H1 (cell line): ENCODE measurements around the gene CAPN15. TPM values are rescaled to one million over a fixed set of nuclear protein-coding genes. Genes with fewer than 3 reads are reported as not detected.

Experiments used
- CTCF ChIA-PET: fragments of 300-600 bp; sonication (Branson Sonifier 250); formaldehyde crosslinking; loops from one replicate; lab custom pipeline; 2021; ENCODE audit not compliant: partially characterized antibody; lab: Charles Lee
- POLR2A ChIA-PET: fragments of 300-600 bp; sonication (Branson Sonifier 250); formaldehyde crosslinking; loops from one replicate; lab custom pipeline; 2021; ENCODE audit warnings: inconsistent platforms; ENCODE audit not compliant: partially characterized antibody; lab: Charles Lee
- DNase-seq, 2 experiments: peaks; one replicate each; pipeline versions ENCODE4 v3.0.0 to v3.0.0-alpha.2; 2010 to 2022; ENCODE audit warnings: low spot score in 2 of 2, low read depth in 1 of 2, mixed read lengths in 1 of 2
- FAIRE-seq: peaks from 2 replicates; lab custom pipeline; 2011; peaks lifted over from hg19 to GRCh38; lab: Jason Lieb, UNC
- H2AFZ ChIP-seq: 2 replicates; pipeline ENCODE4 v1.8.1; 2012; ENCODE audit warnings: low read length, inconsistent platforms
- H2AK5ac ChIP-seq: 2 replicates; pipeline ENCODE4 v1.6.1; 2013; ENCODE audit warnings: low read depth, low read length
- H2BK120ac ChIP-seq: replicated peaks from 2 replicates; pipeline ENCODE3; 2013; ENCODE audit warnings: low read depth, low read length, inconsistent platforms
- H2BK12ac ChIP-seq: 2 replicates; pipeline ENCODE4 v1.6.1; 2013; ENCODE audit warnings: low read depth, low read length
- H2BK15ac ChIP-seq: 2 replicates; pipeline ENCODE4 v1.6.1; 2013; ENCODE audit warnings: low read length
- H2BK20ac ChIP-seq: 2 replicates; pipeline ENCODE4 v1.6.1; 2013; ENCODE audit warnings: low read length
- H2BK5ac ChIP-seq: 2 replicates; pipeline ENCODE4 v1.6.1; 2013; ENCODE audit warnings: low read depth, low read length
- H3K14ac ChIP-seq: 2 replicates; pipeline ENCODE4 v1.6.1; 2013; ENCODE audit warnings: inconsistent platforms; ENCODE audit not compliant: insufficient read length
- H3K18ac ChIP-seq: 2 replicates; pipeline ENCODE4 v1.6.1; 2013; ENCODE audit warnings: low read length; ENCODE audit errors: extremely low read depth
- H3K23ac ChIP-seq: 2 replicates; pipeline ENCODE4 v1.6.1; 2013; ENCODE audit warnings: inconsistent platforms; ENCODE audit not compliant: insufficient read length
- H3K23me2 ChIP-seq: 2 replicates; pipeline ENCODE4 v1.6.1; 2013; ENCODE audit warnings: low read depth, low read length
- H3K27ac ChIP-seq: 2 replicates; pipeline ENCODE4 v1.6.1; 2011; ENCODE audit warnings: low read depth, low read length, inconsistent platforms
- H3K27me3 ChIP-seq, 4 experiments: replicated peaks in 1 of 4; 1 replicate in 1 of 4; 2 replicates in 3 of 4; pipeline versions ENCODE4 v1.6.1 to v1.8.1; 2011 to 2013; ENCODE audit warnings: low read length in 3 of 4, mild to moderate bottlenecking in 3 of 4, inconsistent platforms in 2 of 4, mixed read lengths in 2 of 4, moderate library complexity in 1 of 4; ENCODE audit not compliant: control insufficient read depth in 3 of 4, insufficient read depth in 3 of 4; ENCODE audit errors: extremely low read depth in 1 of 4
- H3K36me3 ChIP-seq, 4 experiments: 2 replicates each; pipeline versions ENCODE4 v1.6.1 to v1.8.1; 2011 to 2013; ENCODE audit warnings: mild to moderate bottlenecking in 4 of 4, low read length in 3 of 4, moderate library complexity in 2 of 4, control low read depth in 1 of 4, inconsistent platforms in 1 of 4; ENCODE audit not compliant: insufficient read depth in 4 of 4, control insufficient read depth in 2 of 4
- H3K4ac ChIP-seq: replicated peaks from 2 replicates; pipeline ENCODE3; 2013; ENCODE audit warnings: low read length, low read depth, mixed read lengths, inconsistent platforms; ENCODE audit not compliant: insufficient read length
- H3K4me1 ChIP-seq, 4 experiments: replicated peaks in 1 of 4; 1 replicate in 1 of 4; 2 replicates in 3 of 4; pipeline versions ENCODE4 v1.6.1 to v1.8.1; 2011 to 2013; ENCODE audit warnings: low read length in 3 of 4, inconsistent platforms in 2 of 4, mixed read lengths in 1 of 4; ENCODE audit not compliant: insufficient read depth in 4 of 4, control insufficient read depth in 3 of 4
- H3K4me2 ChIP-seq, 2 experiments: 2 replicates each; pipeline versions ENCODE4 v1.6.1 to v1.8.1; 2011 to 2013; ENCODE audit warnings: low read depth in 2 of 2, low read length in 2 of 2, control low read depth in 1 of 2, inconsistent platforms in 1 of 2, mild to moderate bottlenecking in 1 of 2; ENCODE audit not compliant: insufficient read depth in 1 of 2
- H3K4me3 ChIP-seq, 4 experiments: fragments of 200-600, 300-600 bp in 1 of 4; sonication (generic), shearing (Covaris generic), sonication (Bioruptor Twin) in 1 of 4; 2 replicates each; pipeline versions ENCODE4 v1.5.1 to v1.8.1; 2011 to 2016; ENCODE audit warnings: low read length in 4 of 4, low read depth in 3 of 4, control low read depth in 2 of 4, inconsistent platforms in 2 of 4, mild to moderate bottlenecking in 2 of 4, mixed read lengths in 1 of 4, moderate library complexity in 1 of 4; ENCODE audit not compliant: insufficient read depth in 2 of 4; ENCODE audit errors: extremely low read depth in 1 of 4
- H3K56ac ChIP-seq: replicated peaks from 2 replicates; pipeline ENCODE3; 2013; ENCODE audit warnings: low read depth, mild to moderate bottlenecking, mixed read lengths, low read length, inconsistent platforms; ENCODE audit not compliant: insufficient read length
- H3K79me1 ChIP-seq: 2 replicates; pipeline ENCODE4 v1.6.1; 2013; ENCODE audit warnings: low read depth, low read length, control low read depth
- H3K79me2 ChIP-seq, 2 experiments: 2 replicates each; pipeline versions ENCODE4 v1.6.1 to v1.8.1; 2012 to 2013; ENCODE audit warnings: low read length in 2 of 2, mild to moderate bottlenecking in 2 of 2, inconsistent platforms in 1 of 2; ENCODE audit not compliant: insufficient read depth in 2 of 2, control insufficient read depth in 1 of 2
- H3K9ac ChIP-seq, 4 experiments: replicated peaks in 1 of 4; 1 replicate in 1 of 4; 2 replicates in 3 of 4; pipeline versions ENCODE4 v1.6.1 to v1.8.1; 2011 to 2013; ENCODE audit warnings: low read depth in 3 of 4, low read length in 3 of 4, control low read depth in 2 of 4, mild to moderate bottlenecking in 2 of 4, moderate library complexity in 2 of 4, inconsistent platforms in 1 of 4; ENCODE audit errors: extremely low read depth in 1 of 4
- H3K9me3 ChIP-seq, 2 experiments: 2 replicates each; pipeline versions ENCODE4 v1.6.1 to v1.8.1; 2012 to 2013; ENCODE audit warnings: mild to moderate bottlenecking in 2 of 2, moderate library complexity in 2 of 2, control low read depth in 1 of 2, inconsistent platforms in 1 of 2, low read depth in 1 of 2, low read length in 1 of 2, mixed read lengths in 1 of 2; ENCODE audit not compliant: insufficient read depth in 2 of 2
- H4K20me1 ChIP-seq, 2 experiments: replicated peaks in 1 of 2; 2 replicates each; pipeline versions ENCODE3 to v1.8.1; 2011 to 2013; ENCODE audit warnings: inconsistent platforms in 2 of 2, low read length in 2 of 2, mild to moderate bottlenecking in 1 of 2; ENCODE audit not compliant: insufficient read depth in 2 of 2, control insufficient read depth in 1 of 2
- H4K5ac ChIP-seq: 2 replicates; pipeline ENCODE4 v1.6.1; 2013; ENCODE audit warnings: low read length, low read depth, mixed read lengths, inconsistent platforms; ENCODE audit not compliant: insufficient read length
- H4K8ac ChIP-seq: 2 replicates; pipeline ENCODE4 v1.8.0; 2013; ENCODE audit warnings: mild to moderate bottlenecking, moderate library complexity, low read length, inconsistent platforms; ENCODE audit not compliant: insufficient read depth; ENCODE audit errors: extremely low read depth
- H4K91ac ChIP-seq: replicated peaks from 2 replicates; pipeline ENCODE3; 2013; ENCODE audit warnings: low read length, mixed read lengths, inconsistent platforms; ENCODE audit not compliant: insufficient read length
- BRCA1 ChIP-seq: IDR thresholded peaks from 2 replicates; pipeline ENCODE4 v1.6.1; 2012; ENCODE audit warnings: low read depth, low read length, improper control_type of control experiment
- GABPA ChIP-seq: IDR thresholded peaks from 2 replicates; pipeline ENCODE4 v1.6.1; 2011; ENCODE audit warnings: mild to moderate bottlenecking, low read length, moderate library complexity, borderline replicate concordance; ENCODE audit not compliant: insufficient read depth
- JUND ChIP-seq: IDR thresholded peaks from 2 replicates; pipeline ENCODE4 v1.6.1; 2011; ENCODE audit warnings: mild to moderate bottlenecking, improper control_type of control experiment, low read length
- POLR2A ChIP-seq, 2 experiments: IDR thresholded peaks; 1 replicate in 1 of 2; 2 replicates in 1 of 2; pipeline ENCODE4 v1.6.1; 2011; ENCODE audit warnings: low read depth in 2 of 2, low read length in 2 of 2, mild to moderate bottlenecking in 2 of 2; ENCODE audit errors: control extremely low read depth in 1 of 2
- POLR2AphosphoS5 ChIP-seq: IDR thresholded peaks from 2 replicates; pipeline ENCODE4 v1.6.1; 2011; ENCODE audit warnings: low read depth, low read length
- SAP30 ChIP-seq: fragments of 300-600 bp; sonication (generic); IDR thresholded peaks from 2 replicates; pipeline ENCODE4 v1.7.1; 2012; ENCODE audit warnings: low read length, moderate library complexity, mild to moderate bottlenecking, inconsistent platforms; ENCODE audit not compliant: insufficient read depth, insufficient replicate concordance
- SIN3A ChIP-seq, 2 experiments: IDR thresholded peaks in 1 of 2; conservative IDR thresholded peaks in 1 of 2; 2 replicates each; pipeline ENCODE4 v1.6.1; 2011 to 2012; ENCODE audit warnings: low read length in 2 of 2, improper control_type of control experiment in 1 of 2, low read depth in 1 of 2, mild to moderate bottlenecking in 1 of 2
- SUZ12 ChIP-seq: fragments of 200-600 bp; sonication (generic); IDR thresholded peaks from 2 replicates; pipeline ENCODE4 v1.6.1; 2012; ENCODE audit warnings: mild to moderate bottlenecking, inconsistent platforms, low read length, moderate library complexity, mixed read lengths
- TAF1 ChIP-seq: IDR thresholded peaks from 2 replicates; pipeline ENCODE4 v1.6.1; 2011; ENCODE audit warnings: mild to moderate bottlenecking, low read depth, low read length
- TAF7 ChIP-seq: optimal IDR thresholded peaks from 2 replicates; pipeline ENCODE3; 2011; ENCODE audit warnings: low read depth, mild to moderate bottlenecking, inconsistent platforms, low read length, moderate library complexity, borderline replicate concordance
- WGBS, 2 experiments: shearing (Covaris generic) in 1 of 2; methylation state at CpG; one replicate each; pipeline versions ENCODE4 v1.1.6 to v1.1.7; 2013 to 2015; ENCODE audit warnings: low lambda C conversion rate in 2 of 2, mixed read lengths in 2 of 2, inconsistent platforms in 1 of 2, low coverage in 1 of 2, missing lambda C conversion rate in 1 of 2; ENCODE audit not compliant: insufficient replicate concordance in 2 of 2, insufficient coverage in 1 of 2, insufficient read length in 1 of 2; ENCODE audit errors: extremely low coverage in 1 of 2, missing lambda C conversion rate in 1 of 2; 5-methylcytosine and 5-hydroxymethylcytosine counted together
- polyA plus RNA-seq, 7 experiments: library from polyadenylated mRNA; depleted of rRNA in 3 of 7; stranded (reverse) in 5 of 7; unstranded in 2 of 7; fragments of >200 nt in 5 of 7; fragments of 200-250 nt in 2 of 7; gene quantifications; 1 replicate in 5 of 7; 2 replicates in 1 of 7; 4 replicates in 1 of 7; pipeline versions ENCODE4 v1.2.1 to v1.2.3, GENCODE V29; 2011 to 2013; ENCODE audit warnings: missing spikeins in 2 of 7, mixed read lengths in 2 of 7
- total RNA-seq: library from RNA; stranded (reverse); fragmentation: NEBNext Ultra II Directional; extraction: Animal tissue kit (Norgen Biotek cat#: 25700); gene quantifications from 2 replicates; pipeline ENCODE4 v1.2.1, GENCODE V29; 2021

CAPN15 gene
- total and polyA plus RNA-seq, 2 of the 8 experiments (the other 6 are each of a cell fraction or from before 2014, with no cell fraction given) = 38.9 to 76.9 TPM

GRCh38 chr16:569445-570254, 42.1 kb downstream of the CAPN15 start, which contains the start of gene PIGQ:
PIGQ (plus strand) TSS chr16:569968; CDS start chr16:574075, 4,107 bp downstream.
- Histone ChIP-seq H3K79me1 (no peaks in the 10 kb centered on the region; the same call in none of the 2 replicates), H3K9me3 (no peaks in the 10 kb centered on the region), H3K4me2 (peak within 1 kb of the TSS; percentile 82 to 94), H2BK5ac (peak within 1 kb of the TSS; percentile 52; the same call in 1 of the 2 replicates), H3K79me2 (peaks cover 0 to 9% of the 10 kb centered on the region in 2 experiments; a peak in 1 of 4 replicates), H2AK5ac (no peak within 1 kb of the TSS), H2BK120ac (no peak within 1 kb of the TSS), H3K4me3 (peak within 1 kb of the TSS; percentile 71 to 95 (median 72)), H3K27me3 (no peaks in the 10 kb centered on the region), H3K56ac (no peak within 1 kb of the TSS), H3K27ac (no peak within 1 kb of the TSS; the same call in 1 of the 2 replicates), H3K4ac (peak within 1 kb of the TSS; percentile 94), H3K23me2 (peaks cover 9% of the 10 kb centered on the region; the same call in 1 of the 2 replicates), H2BK20ac (no peak within 1 kb of the TSS), H3K18ac (peak within 1 kb of the TSS; percentile 10), H3K9ac (peak within 1 kb of the TSS; percentile 43 to 94 (median 59)), H2BK12ac (peak within 1 kb of the TSS; percentile 5; the same call in 1 of the 2 replicates), H4K20me1 (peaks cover 0 to 8% of the 10 kb centered on the region in 2 experiments), H4K5ac (peak within 1 kb of the TSS; percentile 95), H3K4me1 (peaks cover 0 to 27% (median 12%) of the 10 kb centered on the region in 4 experiments; a peak in 5 of 7 replicates), H4K91ac (peak within 1 kb of the TSS; percentile 22), H3K14ac (no peak within 1 kb of the TSS), H4K8ac (peak within 1 kb of the TSS; percentile 92), H3K36me3 (peaks cover 0 to 10% (median 0%) of the 10 kb centered on the region in 4 experiments; a peak in 3 of 8 replicates), H2AFZ (no peak within 1 kb of the TSS), H3K23ac (no peak within 1 kb of the TSS), H2BK15ac (no peak within 1 kb of the TSS; the same call in 1 of the 2 replicates)
- WGBS, 2 experiments = 8% methylated on average over 13 of the region's 87 CpGs; no CpG with 5 or more reads in 1 of the 2 experiments
- DNase-seq (peak in 1 of 2 experiments; percentile 85), FAIRE-seq (no peak)
- POLR2A ChIA-PET = interaction anchor here (0.8 to 7.9 kb wide), 11 partner anchors 11 to 185 kb away, joined by 3 to 58 read pairs (median 3); partner anchors contain the start of genes CAPN15 and RAB40C
- CTCF ChIA-PET = interaction anchor here (0.8 to 1.2 kb wide), 4 partner anchors 13 to 92 kb away, joined by 3 to 4 read pairs (median 3); no protein-coding TSS in a partner anchor
- TF ChIP-seq POLR2AphosphoS5 = 0 out of 2 replicates have a peak, but pooled peaks have one; percentile 36
- TF ChIP-seq JUND = no peak
- TF ChIP-seq POLR2A (IDR thresholded peaks at IDR 0.05; ENCODE audit: control extremely low read depth in 1 of 2, low read depth in 2 of 2, low read length in 2 of 2) = peak in 1 of 2 experiments; percentile 33; a peak in 1 of 3 replicates
- no peak for TF ChIP-seq SUZ12
- 0 out of 4 replicates have a peak, but pooled peaks of 1 of the 2 experiments have one; percentile 37 for TF ChIP-seq SIN3A (conservative IDR thresholded peaks at IDR 0.05 in 1 of 2, IDR thresholded peaks at IDR 0.05 in 1 of 2; ENCODE audit: low read depth in 1 of 2, low read length in 2 of 2)
- TF ChIP-seq TAF1 = 0 out of 2 replicates have a peak, but pooled peaks have one; percentile 51
- peak; percentile 81 for TF ChIP-seq GABPA
- no peak for TF ChIP-seq BRCA1
- TF ChIP-seq TAF7 = peak; percentile 25
- no peak for TF ChIP-seq SAP30
